ENCODE measurements around the gene CCL17. TPM values are rescaled to one million over a fixed set of nuclear protein-coding genes. Genes with fewer than 3 reads are reported as not detected.

The CCL17 gene
- total RNA-seq, 2 donors from 2014 or later: not detected

- Mint-ChIP-seq H3K4me3 (no peak overlapping the region), H3K36me3 (ENCODE audit: low read depth) (no peaks in the 10 kb centered on the region), H3K27ac (no peak overlapping the region), H3K4me1 (peaks cover 5% of the 10 kb centered on the region), H3K27me3 (peaks cover 2% of the 10 kb centered on the region)
- H3K9me3 ChIP-seq (ENCODE audit: control insufficient read depth, low read length, poor library complexity, severe bottlenecking): no peaks in the 10 kb centered on the region
- DNase-seq (no peak), ATAC-seq (no peak)
These were observed 21.0 kb upstream of the CCL17 start for GRCh38 chr16:57383276-57384247.

- Mint-ChIP-seq H3K27ac (no peak overlapping the region), H3K4me1 (peaks cover 10% of the 10 kb centered on the region), H3K36me3 (ENCODE audit: low read depth) (no peaks in the 10 kb centered on the region), H3K27me3 (peaks cover 11% of the 10 kb centered on the region), H3K4me3 (no peak overlapping the region)
- no peaks in the 10 kb centered on the region for H3K9me3 ChIP-seq (ENCODE audit: control insufficient read depth, low read length, poor library complexity, severe bottlenecking)
- no peak for DNase-seq
- no peak for ATAC-seq
These were observed 20.1 kb upstream of the CCL17 start for GRCh38 chr16:57384248-57385070.

GRCh38 chr16:57385083-57385482 lies 19.5 kb upstream of the CCL17 start:
- Mint-ChIP-seq H3K4me1 (peaks cover 10% of the 10 kb centered on the region), H3K4me3 (no peak overlapping the region), H3K36me3 (ENCODE audit: low read depth) (no peaks in the 10 kb centered on the region), H3K27ac (no peak overlapping the region), H3K27me3 (peaks cover 12% of the 10 kb centered on the region)
- no peak for DNase-seq
- no peaks in the 10 kb centered on the region for H3K9me3 ChIP-seq (ENCODE audit: control insufficient read depth, low read length, poor library complexity, severe bottlenecking)
- ATAC-seq: no peak

- no peak for ATAC-seq
- no peaks in the 10 kb centered on the region for H3K9me3 ChIP-seq (ENCODE audit: control insufficient read depth, low read length, poor library complexity, severe bottlenecking)
- Mint-ChIP-seq H3K4me3 (no peak overlapping the region), H3K27ac (no peak overlapping the region), H3K36me3 (ENCODE audit: low read depth) (no peaks in the 10 kb centered on the region), H3K27me3 (peaks cover 20% of the 10 kb centered on the region), H3K4me1 (peaks cover 10% of the 10 kb centered on the region)
- DNase-seq: no peak
These were observed 18.1 kb upstream of the CCL17 start for GRCh38 chr16:57386381-57386951.

- Mint-ChIP-seq H3K27me3 (peaks cover 22% of the 10 kb centered on the region), H3K4me1 (peaks cover 10% of the 10 kb centered on the region), H3K27ac (peak overlapping the region; percentile 41), H3K36me3 (ENCODE audit: low read depth) (no peaks in the 10 kb centered on the region), H3K4me3 (no peak overlapping the region)
- no peaks in the 10 kb centered on the region for H3K9me3 ChIP-seq (ENCODE audit: control insufficient read depth, low read length, poor library complexity, severe bottlenecking)
- DNase-seq (no peak), ATAC-seq (no peak)
These were observed 16.8 kb upstream of the CCL17 start for GRCh38 chr16:57387598-57388354.

GRCh38 chr16:57388359-57389086 lies 16.0 kb upstream of the CCL17 start:
- Mint-ChIP-seq H3K36me3 (ENCODE audit: low read depth) (no peaks in the 10 kb centered on the region), H3K27me3 (peaks cover 22% of the 10 kb centered on the region), H3K27ac (no peak overlapping the region), H3K4me1 (peaks cover 10% of the 10 kb centered on the region), H3K4me3 (no peak overlapping the region)
- no peaks in the 10 kb centered on the region for H3K9me3 ChIP-seq (ENCODE audit: control insufficient read depth, low read length, poor library complexity, severe bottlenecking)
- DNase-seq (no peak), ATAC-seq (no peak)

GRCh38 chr16:57389087-57389468 lies 15.5 kb upstream of the CCL17 start:
- H3K27ac Mint-ChIP-seq: no peak overlapping the region
- no peaks in the 10 kb centered on the region for H3K9me3 ChIP-seq (ENCODE audit: control insufficient read depth, low read length, poor library complexity, severe bottlenecking)
- ATAC-seq (no peak), DNase-seq (no peak)
- H3K4me3 Mint-ChIP-seq: no peak overlapping the region
- peaks cover 10% of the 10 kb centered on the region for H3K4me1 Mint-ChIP-seq
- H3K27me3 Mint-ChIP-seq: peaks cover 22% of the 10 kb centered on the region
- H3K36me3 Mint-ChIP-seq (ENCODE audit: low read depth): no peaks in the 10 kb centered on the region

GRCh38 chr16:57390636-57391295 lies 13.8 kb upstream of the CCL17 start:
- Mint-ChIP-seq H3K4me3 (no peak overlapping the region), H3K36me3 (ENCODE audit: low read depth) (no peaks in the 10 kb centered on the region), H3K27me3 (peaks cover 22% of the 10 kb centered on the region), H3K27ac (no peak overlapping the region), H3K4me1 (peaks cover 10% of the 10 kb centered on the region)
- no peaks in the 10 kb centered on the region for H3K9me3 ChIP-seq (ENCODE audit: control insufficient read depth, low read length, poor library complexity, severe bottlenecking)
- no peak for ATAC-seq
- no peak for DNase-seq

GRCh38 chr16:57391300-57391699 lies 13.3 kb upstream of the CCL17 start:
- ATAC-seq (no peak), DNase-seq (no peak)
- peaks cover 10% of the 10 kb centered on the region for H3K4me1 Mint-ChIP-seq
- H3K9me3 ChIP-seq (ENCODE audit: control insufficient read depth, low read length, poor library complexity, severe bottlenecking): no peaks in the 10 kb centered on the region
- no peaks in the 10 kb centered on the region for H3K36me3 Mint-ChIP-seq (ENCODE audit: low read depth)
- H3K27me3 Mint-ChIP-seq: peaks cover 22% of the 10 kb centered on the region
- no peak overlapping the region for H3K27ac Mint-ChIP-seq
- H3K4me3 Mint-ChIP-seq: no peak overlapping the region

GRCh38 chr16:57391708-57392107 lies 12.9 kb upstream of the CCL17 start:
- Mint-ChIP-seq H3K4me1 (peaks cover 10% of the 10 kb centered on the region), H3K27me3 (peaks cover 22% of the 10 kb centered on the region), H3K4me3 (no peak overlapping the region), H3K36me3 (ENCODE audit: low read depth) (no peaks in the 10 kb centered on the region), H3K27ac (no peak overlapping the region)
- no peak for ATAC-seq
- DNase-seq: no peak
- H3K9me3 ChIP-seq (ENCODE audit: control insufficient read depth, low read length, poor library complexity, severe bottlenecking): no peaks in the 10 kb centered on the region

GRCh38 chr16:57392694-57393093 lies 11.9 kb upstream of the CCL17 start:
- ATAC-seq: no peak
- Mint-ChIP-seq H3K4me3 (no peak overlapping the region), H3K4me1 (peaks cover 9% of the 10 kb centered on the region), H3K27me3 (peaks cover 22% of the 10 kb centered on the region), H3K36me3 (ENCODE audit: low read depth) (no peaks in the 10 kb centered on the region), H3K27ac (peak overlapping the region; percentile 24)
- H3K9me3 ChIP-seq (ENCODE audit: control insufficient read depth, low read length, poor library complexity, severe bottlenecking): no peaks in the 10 kb centered on the region
- no peak for DNase-seq

GRCh38 chr16:57394444-57394843 lies 10.1 kb upstream of the CCL17 start:
- H3K36me3 Mint-ChIP-seq (ENCODE audit: low read depth): no peaks in the 10 kb centered on the region

More at GRCh38 chr16:57394444-57394843, 10.1 kb upstream of the CCL17 start:
- Mint-ChIP-seq H3K4me1 (no peaks in the 10 kb centered on the region), H3K27me3 (peaks cover 19% of the 10 kb centered on the region), H3K4me3 (no peak overlapping the region), H3K27ac (no peak overlapping the region)
- no peak for ATAC-seq
- DNase-seq: no peak
- no peaks in the 10 kb centered on the region for H3K9me3 ChIP-seq (ENCODE audit: control insufficient read depth, low read length, poor library complexity, severe bottlenecking)

Measured in T-helper 17 cell (primary cell).